Measurements from ENCODE around the gene UNG. TPM values are rescaled to one million over a fixed set of nuclear protein-coding genes. Genes with fewer than 3 reads are reported as not detected.

UNG gene
- total RNA-seq, 1 experiment from 2014 or later = 99.0 TPM

DNA sequence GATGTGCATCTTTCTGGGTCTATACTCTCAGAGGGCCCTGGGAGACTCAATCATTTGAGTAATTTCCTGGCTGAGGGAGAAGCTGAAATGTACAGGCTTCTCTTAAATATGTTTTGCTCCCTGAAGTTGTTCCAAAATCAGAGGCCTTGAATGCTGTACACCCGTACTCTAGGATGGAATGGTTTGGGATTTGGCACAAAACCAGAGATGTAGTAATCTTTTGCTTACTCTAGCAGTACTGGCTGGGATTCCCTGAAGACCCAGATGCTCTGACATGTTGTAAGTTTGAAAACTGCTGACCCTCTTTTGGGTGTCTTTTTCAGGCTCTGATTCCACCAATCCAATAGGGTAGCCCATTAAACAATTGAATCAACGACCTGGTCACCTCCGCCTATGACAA, 29.4 kb downstream of the UNG start:
- CTCF ChIA-PET = interaction anchor here (1.4 kb wide), 1 partner anchor 15 kb away, joined by 6 read pairs; no protein-coding TSS in a partner anchor
- BruUV-seq (replicated peaks) = no TSS peak

More for the DNA sequence above, 29.4 kb downstream of the UNG start:
- no peak overlapping the region for H3K27ac ChIP-seq (ENCODE audit: low read depth, low read length)
- H3K36me3 ChIP-seq (ENCODE audit: control insufficient read depth in 1 of 2, insufficient read depth in 2 of 2, low read length in 2 of 2) = no peaks in the 10 kb centered on the region
- peaks cover 5 to 11% of the 10 kb centered on the region in 2 experiments; a peak in 3 of 4 replicates for H3K4me1 ChIP-seq (ENCODE audit: control insufficient read depth in 1 of 2, insufficient read depth in 2 of 2, low read length in 2 of 2)
- ATAC-seq = no peak
- H3K9ac ChIP-seq (ENCODE audit: low read length) = no peak overlapping the region
- no peaks in the 10 kb centered on the region for H3K79me2 ChIP-seq (ENCODE audit: insufficient read depth, low read length)
- ChIA-PET POLR2A (no interaction called here), RAD21 (ENCODE audit: low non-redundant PET in 1 of 2, low total read pairs in 2 of 2, uncharacterized antibody in 2 of 2, unreplicated experiment in 2 of 2) (no interaction called here)
- H3K27me3 ChIP-seq (ENCODE audit: insufficient read depth, low read length) = no peaks in the 10 kb centered on the region
- TF ChIP-seq TCF7L2 (IDR thresholded peaks at IDR 0.05; ENCODE audit: borderline replicate concordance, extremely low read depth, insufficient read depth, insufficient read length) (no peak), EGR1 (IDR thresholded peaks at IDR 0.05; ENCODE audit: low read depth) (no peak), SP1 (IDR thresholded peaks at IDR 0.05; ENCODE audit: low read depth) (no peak), ZFX (IDR thresholded peaks at IDR 0.05) (no peak), JUND (IDR thresholded peaks at IDR 0.05) (no peak), RAD21 (IDR thresholded peaks at IDR 0.05; ENCODE audit: low read depth) (no peak)
- TF ChIP-seq, protein P1, sequence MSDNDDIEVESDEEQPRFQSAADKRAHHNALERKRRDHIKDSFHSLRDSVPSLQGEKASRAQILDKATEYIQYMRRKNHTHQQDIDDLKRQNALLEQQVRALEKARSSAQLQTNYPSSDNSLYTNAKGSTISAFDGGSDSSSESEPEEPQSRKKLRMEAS (IDR thresholded peaks at IDR 0.05) = no peak
- TF ChIP-seq, protein P2, sequence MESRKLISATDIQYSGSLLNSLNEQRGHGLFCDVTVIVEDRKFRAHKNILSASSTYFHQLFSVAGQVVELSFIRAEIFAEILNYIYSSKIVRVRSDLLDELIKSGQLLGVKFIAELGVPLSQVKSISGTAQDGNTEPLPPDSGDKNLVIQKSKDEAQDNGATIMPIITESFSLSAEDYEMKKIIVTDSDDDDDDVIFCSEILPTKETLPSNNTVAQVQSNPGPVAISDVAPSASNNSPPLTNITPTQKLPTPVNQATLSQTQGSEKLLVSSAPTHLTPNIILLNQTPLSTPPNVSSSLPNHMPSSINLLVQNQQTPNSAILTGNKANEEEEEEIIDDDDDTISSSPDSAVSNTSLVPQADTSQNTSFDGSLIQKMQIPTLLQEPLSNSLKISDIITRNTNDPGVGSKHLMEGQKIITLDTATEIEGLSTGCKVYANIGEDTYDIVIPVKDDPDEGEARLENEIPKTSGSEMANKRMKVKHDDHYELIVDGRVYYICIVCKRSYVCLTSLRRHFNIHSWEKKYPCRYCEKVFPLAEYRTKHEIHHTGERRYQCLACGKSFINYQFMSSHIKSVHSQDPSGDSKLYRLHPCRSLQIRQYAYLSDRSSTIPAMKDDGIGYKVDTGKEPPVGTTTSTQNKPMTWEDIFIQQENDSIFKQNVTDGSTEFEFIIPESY (IDR thresholded peaks at IDR 0.05; ENCODE audit: extremely low read depth, insufficient replicate concordance, low read length) = no peak
- no peak overlapping the region for H2AFZ ChIP-seq (ENCODE audit: low read depth, low read length, poor library complexity, severe bottlenecking)
- no peak overlapping the region for H3K4me3 ChIP-seq (replicated peaks in 1 of 2; ENCODE audit: low read depth in 1 of 2, low read length in 2 of 2)
- no peaks in the 10 kb centered on the region for H3K9me3 ChIP-seq (ENCODE audit: control insufficient read depth in 1 of 2, insufficient read depth in 1 of 2, low read depth in 1 of 2, low read length in 2 of 2)
- intact Hi-C loops (cut with micrococcal nuclease) = no loop called here
- no peaks in the 10 kb centered on the region for H4K20me1 ChIP-seq (ENCODE audit: insufficient read depth)
- H3K9me2 ChIP-seq (ENCODE audit: insufficient read depth) = no peaks in the 10 kb centered on the region
- H3K4me2 ChIP-seq (ENCODE audit: low read length) = no peak overlapping the region
- no peak for DNase-seq (ENCODE audit: low read depth, low spot score)

Data from HCT116 (cell line).